Activated CD8-positive, alpha-beta memory T cell treated with anti-CD3 and anti-CD28 coated beads, Interleukin-2, amount 50 U/mL, for 4 hours (primary cell): Measurements from ENCODE around the gene RANBP6.

Experiments
- DNase-seq: peaks from one replicate; pipeline ENCODE4 v3.0.0-alpha.2; 2020

RANBP6 gene

GRCh38 chr9:6006749-6007057, 8.7 kb downstream of the RANBP6 start:
- no peak for DNase-seq

- no peak for DNase-seq
Observed at GRCh38 chr9:6000955-6001354, 14.5 kb downstream of the RANBP6 start.

- no peak for DNase-seq
Observed at GRCh38 chr9:5999443-6000101, 15.9 kb downstream of the RANBP6 start.

GRCh38 chr9:5994493-5994892, 20.9 kb downstream of the RANBP6 start:
- no peak for DNase-seq

- no peak for DNase-seq
Observed at GRCh38 chr9:5988265-5988664, 27.2 kb downstream of the RANBP6 start.

GRCh38 chr9:5983042-5983441, 32.4 kb downstream of the RANBP6 start:
- no peak for DNase-seq

GRCh38 chr9:5982317-5982716, 33.1 kb downstream of the RANBP6 start:
- DNase-seq: no peak

- DNase-seq: no peak
Observed at GRCh38 chr9:5978523-5978922, 36.9 kb downstream of the RANBP6 start.

GRCh38 chr9:5976674-5977397, 38.6 kb downstream of the RANBP6 start:
- DNase-seq: no peak

- DNase-seq: no peak
Observed at GRCh38 chr9:5971740-5972139, 43.7 kb downstream of the RANBP6 start.
